Body of pancreas (tissue), 4 donors: Measurements from ENCODE around the gene SCGB2B2.

Experiments
- POLR2A ChIP-seq, 3 donors: fragments of 450-650 bp; IDR thresholded peaks; one replicate each; pipeline ENCODE4 v1.6.1; 2016; ENCODE audit warnings: antibody characterized with exemption in 3 of 3, mild to moderate bottlenecking in 2 of 3
- TF ChIP-seq, protein P1 (sequence below), 7 experiments: fragments of 450-650 bp in 4 of 7; fragments of 200-600 bp in 3 of 7; sonication (generic) in 3 of 7; IDR thresholded peaks; one replicate each; pipeline ENCODE4 v1.5.1; 2016 to 2019; ENCODE audit warnings: antibody characterized with exemption in 7 of 7

DNA sequence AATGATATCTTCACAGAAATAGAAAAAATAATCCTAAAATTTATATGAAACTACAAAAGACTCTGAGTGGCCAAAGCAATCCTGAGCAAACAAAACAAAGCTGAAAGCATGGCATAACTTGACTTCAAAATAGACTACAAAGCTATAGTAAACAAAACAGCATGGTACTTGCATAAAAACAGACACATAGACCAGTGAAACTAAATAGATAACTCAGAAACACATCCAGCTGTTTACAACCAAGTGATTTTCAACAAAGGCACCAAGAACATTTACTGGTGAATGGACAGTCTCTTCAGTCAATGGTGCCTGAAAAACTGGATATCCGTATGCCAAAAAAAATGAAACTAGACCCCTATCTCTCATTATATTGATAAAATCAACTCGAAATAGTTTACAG lies 25.2 kb downstream of the SCGB2B2 start:
- TF ChIP-seq, protein P1, sequence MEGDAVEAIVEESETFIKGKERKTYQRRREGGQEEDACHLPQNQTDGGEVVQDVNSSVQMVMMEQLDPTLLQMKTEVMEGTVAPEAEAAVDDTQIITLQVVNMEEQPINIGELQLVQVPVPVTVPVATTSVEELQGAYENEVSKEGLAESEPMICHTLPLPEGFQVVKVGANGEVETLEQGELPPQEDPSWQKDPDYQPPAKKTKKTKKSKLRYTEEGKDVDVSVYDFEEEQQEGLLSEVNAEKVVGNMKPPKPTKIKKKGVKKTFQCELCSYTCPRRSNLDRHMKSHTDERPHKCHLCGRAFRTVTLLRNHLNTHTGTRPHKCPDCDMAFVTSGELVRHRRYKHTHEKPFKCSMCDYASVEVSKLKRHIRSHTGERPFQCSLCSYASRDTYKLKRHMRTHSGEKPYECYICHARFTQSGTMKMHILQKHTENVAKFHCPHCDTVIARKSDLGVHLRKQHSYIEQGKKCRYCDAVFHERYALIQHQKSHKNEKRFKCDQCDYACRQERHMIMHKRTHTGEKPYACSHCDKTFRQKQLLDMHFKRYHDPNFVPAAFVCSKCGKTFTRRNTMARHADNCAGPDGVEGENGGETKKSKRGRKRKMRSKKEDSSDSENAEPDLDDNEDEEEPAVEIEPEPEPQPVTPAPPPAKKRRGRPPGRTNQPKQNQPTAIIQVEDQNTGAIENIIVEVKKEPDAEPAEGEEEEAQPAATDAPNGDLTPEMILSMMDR (IDR thresholded peaks at IDR 0.05), result no peak
- no peak for TF ChIP-seq POLR2A (IDR thresholded peaks at IDR 0.05)
